Activated T-helper 2 cell treated with anti-CD3 and anti-CD28 coated beads, Interferon-gamma antibody, Interleukin-2, Interleukin-4, amounts not matched to agents 10 μg/mL and 5 μg/mL and 100 μg/mL, durations not matched to agents 14 hours and 24 hours and 36 hours (primary cell): ENCODE data around the gene MAML3. TPM values are rescaled to one million over a fixed set of nuclear protein-coding genes. Genes with fewer than 3 reads are reported as not detected.

Experiments
- DNase-seq: peaks from one replicate; pipeline ENCODE4 v3.0.0; 2021; ENCODE audit warnings: low spot score
- H3K27ac Mint-ChIP-seq: one replicate; pipeline ENCODE4 v1.8.0; 2021; ENCODE audit warnings: mixed read lengths
- H3K27me3 Mint-ChIP-seq: one replicate; pipeline ENCODE4 v1.8.0; 2021; ENCODE audit warnings: low read depth, mixed read lengths
- H3K36me3 Mint-ChIP-seq: one replicate; pipeline ENCODE4 v1.8.0; 2021; ENCODE audit warnings: low read depth, mixed read lengths
- H3K4me1 Mint-ChIP-seq: one replicate; pipeline ENCODE4 v1.8.0; 2021; ENCODE audit warnings: low read depth, mixed read lengths
- H3K4me3 Mint-ChIP-seq: one replicate; pipeline ENCODE4 v1.8.0; 2021; ENCODE audit warnings: low read depth, mild to moderate bottlenecking, moderate library complexity, mixed read lengths
- H3K9me3 Mint-ChIP-seq: one replicate; pipeline ENCODE4 v1.8.0; 2021; ENCODE audit warnings: mixed read lengths
- intact Hi-C: fragments of 100-400 bp; cut with micrococcal nuclease; formaldehyde crosslinking; loops from one replicate; pipeline ENCODE4 v1.15.1; 2023
- total RNA-seq: library from RNA; stranded (reverse); gene quantifications from 2 replicates; pipeline ENCODE4 v1.2.3, GENCODE V29; 2022

Gene MAML3
- total RNA-seq, 1 donor from 2014 or later = 3.3 TPM

- H3K27me3 Mint-ChIP-seq = no peaks in the 10 kb centered on the region
- peaks cover 35% of the 10 kb centered on the region for H3K36me3 Mint-ChIP-seq
- no peak overlapping the region for H3K27ac Mint-ChIP-seq
- peaks cover 9% of the 10 kb centered on the region for H3K4me1 Mint-ChIP-seq
- H3K4me3 Mint-ChIP-seq = no peak overlapping the region
- peaks cover 7% of the 10 kb centered on the region for H3K9me3 Mint-ChIP-seq
- intact Hi-C loops = no loop called here
- no peak for DNase-seq
These were observed 464.8 kb downstream of the MAML3 start for GRCh38 chr4:139689093-139689722.

GRCh38 chr4:139686988-139687387 lies 467.0 kb downstream of the MAML3 start:
- Mint-ChIP-seq H3K27ac (no peak overlapping the region), H3K4me3 (no peak overlapping the region), H3K27me3 (no peaks in the 10 kb centered on the region), H3K9me3 (peaks cover 14% of the 10 kb centered on the region), H3K4me1 (peaks cover 24% of the 10 kb centered on the region), H3K36me3 (peaks cover 49% of the 10 kb centered on the region)
- intact Hi-C loops = no loop called here
- DNase-seq = no peak

- H3K4me1 Mint-ChIP-seq = peaks cover 24% of the 10 kb centered on the region
- no peaks in the 10 kb centered on the region for H3K27me3 Mint-ChIP-seq
- DNase-seq = no peak
- intact Hi-C loops = no loop called here
- no peak overlapping the region for H3K4me3 Mint-ChIP-seq
- H3K36me3 Mint-ChIP-seq = peaks cover 53% of the 10 kb centered on the region
- H3K27ac Mint-ChIP-seq = no peak overlapping the region
- peaks cover 14% of the 10 kb centered on the region for H3K9me3 Mint-ChIP-seq
These were observed 467.9 kb downstream of the MAML3 start for GRCh38 chr4:139686130-139686529.

- H3K9me3 Mint-ChIP-seq = peaks cover 14% of the 10 kb centered on the region
- H3K27ac Mint-ChIP-seq = peak overlapping the region; percentile 1
- H3K4me1 Mint-ChIP-seq = peaks cover 24% of the 10 kb centered on the region
- no peak for DNase-seq
- intact Hi-C loops = no loop called here
- peaks cover 61% of the 10 kb centered on the region for H3K36me3 Mint-ChIP-seq
- H3K4me3 Mint-ChIP-seq = no peak overlapping the region
- H3K27me3 Mint-ChIP-seq = no peaks in the 10 kb centered on the region
These were observed 468.8 kb downstream of the MAML3 start for GRCh38 chr4:139685180-139685579.

- Mint-ChIP-seq H3K9me3 (peaks cover 14% of the 10 kb centered on the region), H3K4me3 (no peak overlapping the region), H3K4me1 (peaks cover 23% of the 10 kb centered on the region), H3K27ac (no peak overlapping the region), H3K36me3 (peaks cover 66% of the 10 kb centered on the region), H3K27me3 (no peaks in the 10 kb centered on the region)
- intact Hi-C loops = no loop called here
- no peak for DNase-seq
These were observed 469.6 kb downstream of the MAML3 start for GRCh38 chr4:139684351-139684750.

GRCh38 chr4:139682741-139683151 lies 471.2 kb downstream of the MAML3 start:
- H3K36me3 Mint-ChIP-seq = peaks cover 76% of the 10 kb centered on the region
- peaks cover 21% of the 10 kb centered on the region for H3K4me1 Mint-ChIP-seq
- H3K27ac Mint-ChIP-seq = peak overlapping the region; percentile 6
- no peaks in the 10 kb centered on the region for H3K27me3 Mint-ChIP-seq
- no peak overlapping the region for H3K4me3 Mint-ChIP-seq
- peaks cover 14% of the 10 kb centered on the region for H3K9me3 Mint-ChIP-seq
- DNase-seq = no peak
- intact Hi-C loops = no loop called here

GRCh38 chr4:139682309-139682708 lies 471.7 kb downstream of the MAML3 start:
- peaks cover 21% of the 10 kb centered on the region for H3K4me1 Mint-ChIP-seq
- H3K27me3 Mint-ChIP-seq = no peaks in the 10 kb centered on the region
- peaks cover 14% of the 10 kb centered on the region for H3K9me3 Mint-ChIP-seq
- peaks cover 76% of the 10 kb centered on the region for H3K36me3 Mint-ChIP-seq
- DNase-seq = no peak
- intact Hi-C loops = no loop called here
- H3K27ac Mint-ChIP-seq = peak overlapping the region; percentile 6
- no peak overlapping the region for H3K4me3 Mint-ChIP-seq

- no peak overlapping the region for H3K4me3 Mint-ChIP-seq
- peaks cover 42% of the 10 kb centered on the region for H3K36me3 Mint-ChIP-seq
- no peak overlapping the region for H3K27ac Mint-ChIP-seq
- DNase-seq = no peak
- intact Hi-C loops = no loop called here
- peaks cover 10% of the 10 kb centered on the region for H3K4me1 Mint-ChIP-seq
- H3K27me3 Mint-ChIP-seq = no peaks in the 10 kb centered on the region
- no peaks in the 10 kb centered on the region for H3K9me3 Mint-ChIP-seq
These were observed 476.9 kb downstream of the MAML3 start for GRCh38 chr4:139676913-139677585.

- Mint-ChIP-seq H3K36me3 (peaks cover 41% of the 10 kb centered on the region), H3K9me3 (no peaks in the 10 kb centered on the region), H3K27me3 (no peaks in the 10 kb centered on the region), H3K4me3 (no peak overlapping the region), H3K4me1 (peaks cover 9% of the 10 kb centered on the region), H3K27ac (no peak overlapping the region)
- intact Hi-C loops = no loop called here
- DNase-seq = no peak
These were observed 477.6 kb downstream of the MAML3 start for GRCh38 chr4:139676365-139676764.

GRCh38 chr4:139675651-139676050 lies 478.3 kb downstream of the MAML3 start:
- H3K27me3 Mint-ChIP-seq = no peaks in the 10 kb centered on the region
- H3K4me3 Mint-ChIP-seq = no peak overlapping the region
- H3K9me3 Mint-ChIP-seq = no peaks in the 10 kb centered on the region
- H3K27ac Mint-ChIP-seq = no peak overlapping the region
- intact Hi-C loops = no loop called here
- peaks cover 12% of the 10 kb centered on the region for H3K4me1 Mint-ChIP-seq
- peaks cover 35% of the 10 kb centered on the region for H3K36me3 Mint-ChIP-seq
- DNase-seq = no peak

- intact Hi-C loops = no loop called here
- no peak overlapping the region for H3K4me3 Mint-ChIP-seq
- H3K36me3 Mint-ChIP-seq = peaks cover 28% of the 10 kb centered on the region
- DNase-seq = no peak
- no peaks in the 10 kb centered on the region for H3K9me3 Mint-ChIP-seq
- no peak overlapping the region for H3K27ac Mint-ChIP-seq
- H3K27me3 Mint-ChIP-seq = no peaks in the 10 kb centered on the region
- H3K4me1 Mint-ChIP-seq = peaks cover 12% of the 10 kb centered on the region
These were observed 479.0 kb downstream of the MAML3 start for GRCh38 chr4:139674875-139675550.

- no peak overlapping the region for H3K4me3 Mint-ChIP-seq
- H3K27ac Mint-ChIP-seq = no peak overlapping the region
- no peak for DNase-seq
- H3K36me3 Mint-ChIP-seq = peaks cover 9% of the 10 kb centered on the region
- H3K27me3 Mint-ChIP-seq = no peaks in the 10 kb centered on the region
- H3K4me1 Mint-ChIP-seq = peaks cover 27% of the 10 kb centered on the region
- no peaks in the 10 kb centered on the region for H3K9me3 Mint-ChIP-seq
- intact Hi-C loops = no loop called here
These were observed 481.3 kb downstream of the MAML3 start for GRCh38 chr4:139672732-139673131.

GRCh38 chr4:139672215-139672614 lies 481.8 kb downstream of the MAML3 start:
- Mint-ChIP-seq H3K9me3 (no peaks in the 10 kb centered on the region), H3K4me3 (no peak overlapping the region), H3K27ac (no peak overlapping the region), H3K36me3 (peaks cover 9% of the 10 kb centered on the region), H3K4me1 (peaks cover 32% of the 10 kb centered on the region), H3K27me3 (no peaks in the 10 kb centered on the region)
- DNase-seq = no peak
- intact Hi-C loops = no loop called here
